Stimulated activated naive CD8-positive, alpha-beta T cell treated with anti-CD3 and anti-CD28 coated beads, Interleukin-15, Interleukin-2, amounts not matched to agents 100 ng/mL and 50 ng/mL, for 24 hours (primary cell): Measurements from ENCODE around the gene PHACTR3.

Source experiments
- H3K27ac Mint-ChIP-seq: one replicate; pipeline ENCODE4 v1.8.0; 2021; ENCODE audit warnings: mild to moderate bottlenecking, mixed read lengths
- H3K27me3 Mint-ChIP-seq: one replicate; pipeline ENCODE4 v1.8.0; 2021; ENCODE audit warnings: mixed read lengths
- H3K36me3 Mint-ChIP-seq: one replicate; pipeline ENCODE4 v1.8.0; 2021; ENCODE audit warnings: low read depth, mixed read lengths
- H3K4me1 Mint-ChIP-seq: one replicate; pipeline ENCODE4 v1.8.0; 2021; ENCODE audit warnings: low read depth, mixed read lengths
- H3K4me3 Mint-ChIP-seq: one replicate; pipeline ENCODE4 v1.8.0; 2021; ENCODE audit warnings: mild to moderate bottlenecking, mixed read lengths
- H3K9me3 Mint-ChIP-seq: one replicate; pipeline ENCODE4 v1.8.0; 2021; ENCODE audit warnings: mixed read lengths

The PHACTR3 gene

DNA sequence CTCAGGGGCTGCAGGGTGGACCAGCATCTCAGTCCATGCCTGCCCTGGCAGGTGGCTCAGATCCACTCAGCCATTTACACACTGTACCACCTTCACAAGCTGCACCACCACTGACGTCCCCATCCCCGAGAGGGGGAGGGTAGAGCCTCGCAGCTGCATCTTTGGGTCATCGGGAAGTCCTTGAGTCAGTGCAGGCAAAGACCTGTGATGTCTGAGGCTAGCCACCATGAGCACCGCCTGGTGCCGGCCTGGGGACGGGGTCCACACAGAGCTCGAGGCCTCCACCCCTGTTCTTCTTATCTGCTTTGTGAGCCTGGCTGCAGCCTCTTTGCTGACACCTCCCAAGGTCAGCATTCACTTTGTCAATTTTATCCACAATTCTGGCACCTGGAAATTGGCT lies 141.4 kb downstream of the PHACTR3 start:
- Mint-ChIP-seq H3K27ac (no peak overlapping the region), H3K4me1 (no peaks in the 10 kb centered on the region), H3K27me3 (peaks cover 7% of the 10 kb centered on the region), H3K4me3 (no peak overlapping the region), H3K36me3 (no peaks in the 10 kb centered on the region), H3K9me3 (no peaks in the 10 kb centered on the region)

DNA sequence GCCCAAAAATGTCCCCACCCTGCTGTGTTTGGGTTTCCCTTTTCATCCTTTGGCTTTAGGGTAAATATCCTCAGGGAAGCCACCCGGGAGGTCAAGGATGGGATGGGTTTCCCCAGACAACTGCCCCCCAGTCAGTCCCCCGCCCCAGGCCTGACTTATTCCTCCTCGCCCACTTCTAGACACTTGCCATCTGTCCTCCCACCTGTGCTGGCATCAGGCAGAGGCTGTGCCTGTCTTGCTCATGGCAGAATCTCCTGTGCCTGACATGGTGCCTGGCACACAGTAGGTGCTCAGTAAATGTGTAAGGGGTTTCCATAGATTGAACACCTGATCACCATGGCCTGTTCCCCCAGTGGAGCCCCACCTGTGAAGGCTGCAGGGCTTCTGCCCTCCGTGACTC lies 141.8 kb downstream of the PHACTR3 start:
- H3K27ac Mint-ChIP-seq, result no peak overlapping the region
- no peaks in the 10 kb centered on the region for H3K4me1 Mint-ChIP-seq
- no peaks in the 10 kb centered on the region for H3K36me3 Mint-ChIP-seq
- peaks cover 11% of the 10 kb centered on the region for H3K27me3 Mint-ChIP-seq
- no peaks in the 10 kb centered on the region for H3K9me3 Mint-ChIP-seq
- H3K4me3 Mint-ChIP-seq, result no peak overlapping the region

DNA sequence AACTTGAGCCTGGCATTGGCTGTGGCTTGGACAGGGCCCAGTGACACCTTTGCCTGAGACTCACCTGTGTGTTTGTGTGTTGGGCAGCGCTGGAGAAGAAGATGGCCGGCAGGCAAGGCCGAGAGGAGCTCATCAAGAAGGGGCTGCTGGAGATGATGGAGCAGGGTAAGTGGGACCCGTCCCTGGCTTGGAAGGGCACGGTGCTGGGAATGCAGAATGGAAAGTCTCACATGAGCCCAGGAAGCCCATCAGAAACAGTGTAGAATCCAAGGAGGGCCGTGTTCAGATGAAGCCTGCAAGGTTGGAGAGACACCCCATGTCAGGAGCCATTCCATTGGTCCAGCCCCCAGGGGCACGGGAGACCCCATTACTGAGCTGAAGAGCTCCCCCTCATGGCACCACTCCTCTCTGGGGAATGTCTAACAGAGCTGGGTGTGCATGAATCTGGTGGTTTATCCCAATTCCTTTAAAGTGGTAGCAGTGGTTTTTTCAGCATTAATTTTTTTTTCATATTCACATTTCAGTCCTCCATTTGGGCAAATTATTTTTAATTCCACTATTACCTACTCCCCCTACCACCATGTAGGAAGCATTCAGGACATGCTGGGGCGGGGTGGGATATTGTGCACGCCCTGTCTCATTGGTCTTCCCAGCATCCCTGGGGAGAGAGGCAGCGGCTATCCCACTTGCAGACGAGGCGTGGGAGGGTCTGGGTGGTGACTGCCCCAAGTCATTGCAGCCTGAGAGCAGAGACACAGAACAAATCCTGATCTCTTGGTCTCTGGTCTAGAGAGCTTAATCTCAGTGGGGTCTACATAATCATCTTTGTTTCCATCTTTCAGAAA lies 143.6 kb downstream of the PHACTR3 start:
- no peaks in the 10 kb centered on the region for H3K36me3 Mint-ChIP-seq
- no peak overlapping the region for H3K27ac Mint-ChIP-seq
- no peak overlapping the region for H3K4me3 Mint-ChIP-seq
- H3K4me1 Mint-ChIP-seq, result peaks cover 3% of the 10 kb centered on the region
- no peaks in the 10 kb centered on the region for H3K9me3 Mint-ChIP-seq
- H3K27me3 Mint-ChIP-seq, result peaks cover 11% of the 10 kb centered on the region

DNA sequence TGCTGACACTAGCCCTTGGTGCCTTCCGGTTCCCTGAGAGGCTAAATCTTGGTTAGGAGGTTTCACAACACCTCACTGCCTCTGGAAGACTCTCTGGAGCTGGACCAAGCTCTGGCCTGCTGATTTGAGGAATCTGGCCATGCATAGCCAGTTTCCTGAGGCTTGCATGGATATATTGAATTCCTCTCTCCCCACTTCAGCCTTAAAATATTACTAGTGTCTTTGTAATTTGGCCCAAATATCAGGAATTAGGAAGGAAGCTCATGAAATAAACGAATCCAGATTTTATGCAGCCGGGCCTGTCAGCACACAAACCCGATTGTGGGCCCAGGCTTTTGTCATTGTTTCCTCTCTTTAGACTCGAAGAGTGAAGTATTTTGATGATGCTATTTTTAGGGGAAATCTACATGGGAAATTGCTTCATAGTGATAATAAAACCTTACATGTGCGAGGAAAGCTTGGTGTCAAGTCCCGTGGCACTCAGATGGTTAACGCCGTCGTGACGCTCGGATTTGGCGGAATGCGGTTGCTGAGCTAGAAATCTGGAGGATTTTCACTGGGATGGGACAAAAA lies 144.4 kb downstream of the PHACTR3 start:
- Mint-ChIP-seq H3K27ac (no peak overlapping the region), H3K4me1 (peaks cover 3% of the 10 kb centered on the region), H3K4me3 (no peak overlapping the region), H3K27me3 (peaks cover 14% of the 10 kb centered on the region), H3K9me3 (no peaks in the 10 kb centered on the region), H3K36me3 (no peaks in the 10 kb centered on the region)

DNA sequence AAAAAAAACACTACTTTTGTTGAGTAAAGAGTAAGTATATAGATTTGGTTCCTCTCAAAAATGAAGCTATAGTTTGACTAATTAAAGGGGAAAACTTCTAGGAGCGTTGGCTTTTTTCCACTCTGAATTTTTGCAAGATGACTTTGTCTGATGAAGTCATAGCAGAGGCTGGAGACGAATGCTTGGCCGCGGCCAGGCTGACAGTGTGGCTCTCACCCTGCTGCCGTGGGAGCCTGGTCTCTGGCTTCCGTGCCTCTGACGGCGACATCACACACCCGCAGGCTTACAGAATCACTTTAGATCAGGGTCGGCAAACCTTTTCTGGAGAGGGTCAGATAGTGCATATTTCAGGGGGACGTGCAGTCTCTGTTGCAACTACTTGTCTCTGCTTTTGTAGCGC lies 145.0 kb downstream of the PHACTR3 start:
- H3K4me1 Mint-ChIP-seq, result peaks cover 3% of the 10 kb centered on the region
- H3K27ac Mint-ChIP-seq, result no peak overlapping the region
- H3K27me3 Mint-ChIP-seq, result peaks cover 14% of the 10 kb centered on the region
- no peaks in the 10 kb centered on the region for H3K9me3 Mint-ChIP-seq
- H3K4me3 Mint-ChIP-seq, result no peak overlapping the region
- H3K36me3 Mint-ChIP-seq, result no peaks in the 10 kb centered on the region

DNA sequence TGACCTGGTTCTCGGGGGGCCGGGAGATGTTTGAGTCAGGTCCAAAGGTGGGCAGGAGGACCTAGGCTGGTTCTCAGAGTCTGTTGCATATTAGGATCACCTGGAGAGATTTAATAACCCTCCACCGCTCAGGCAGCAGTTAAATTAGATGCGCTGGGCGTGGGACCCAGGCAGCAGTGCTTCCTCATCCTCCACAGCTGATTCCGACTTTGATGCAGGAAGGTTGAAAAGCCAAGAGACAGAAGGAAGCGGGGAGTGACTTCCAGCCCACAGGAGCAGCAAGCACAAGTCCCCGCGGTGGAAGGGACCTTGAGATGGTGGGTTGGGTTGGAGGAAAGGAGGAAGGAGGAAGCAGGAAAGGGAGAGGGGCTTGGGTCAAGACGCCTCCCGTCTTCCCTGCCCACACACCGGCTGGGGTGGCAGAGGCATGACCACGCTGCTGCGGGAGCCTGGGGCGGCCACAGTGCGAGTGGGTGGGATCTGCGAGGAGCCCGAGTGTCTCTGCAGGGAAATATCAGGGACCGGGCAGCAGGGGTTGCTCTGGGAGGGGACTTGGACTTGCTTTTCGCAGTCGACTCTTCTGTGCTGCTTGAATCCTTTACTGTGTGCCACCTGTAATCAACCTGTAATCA lies 146.0 kb downstream of the PHACTR3 start:
- Mint-ChIP-seq H3K27ac (no peak overlapping the region), H3K4me1 (peaks cover 3% of the 10 kb centered on the region), H3K36me3 (no peaks in the 10 kb centered on the region), H3K27me3 (peaks cover 14% of the 10 kb centered on the region), H3K4me3 (no peak overlapping the region), H3K9me3 (no peaks in the 10 kb centered on the region)

DNA sequence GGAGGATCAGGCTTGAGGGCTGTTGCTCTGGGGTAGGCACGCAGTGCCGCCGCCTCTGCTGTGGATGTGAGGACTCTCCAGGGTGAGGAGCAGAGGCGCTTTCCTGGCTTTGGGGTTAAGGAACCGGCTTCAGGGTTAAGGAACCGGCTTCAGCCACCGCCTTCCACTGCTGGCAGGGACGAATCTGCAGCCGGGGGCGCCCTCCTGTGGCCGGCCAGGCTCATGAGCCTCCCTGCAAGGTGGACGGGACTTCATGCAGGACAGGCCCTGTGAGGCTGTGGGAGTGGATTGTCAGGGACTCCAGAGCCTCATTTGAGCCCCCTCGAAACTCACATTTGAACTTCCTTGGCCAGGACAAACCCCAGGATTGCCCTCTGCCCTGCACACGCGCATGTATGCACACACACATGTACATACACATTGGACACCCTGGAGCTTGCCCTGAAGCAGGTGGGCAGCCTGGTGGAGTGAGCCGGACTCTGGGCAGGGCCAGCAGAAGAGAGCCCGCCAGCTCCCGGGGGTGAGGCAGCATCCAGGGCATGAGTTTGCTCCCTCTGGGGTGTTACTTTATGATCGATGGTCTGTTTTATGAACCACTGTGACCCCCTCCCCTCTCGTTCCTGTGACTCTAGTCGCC lies 146.9 kb downstream of the PHACTR3 start:
- no peaks in the 10 kb centered on the region for H3K9me3 Mint-ChIP-seq
- H3K4me1 Mint-ChIP-seq, result peaks cover 3% of the 10 kb centered on the region
- peaks cover 14% of the 10 kb centered on the region for H3K27me3 Mint-ChIP-seq
- no peak overlapping the region for H3K4me3 Mint-ChIP-seq
- H3K27ac Mint-ChIP-seq, result no peak overlapping the region
- H3K36me3 Mint-ChIP-seq, result no peaks in the 10 kb centered on the region

DNA sequence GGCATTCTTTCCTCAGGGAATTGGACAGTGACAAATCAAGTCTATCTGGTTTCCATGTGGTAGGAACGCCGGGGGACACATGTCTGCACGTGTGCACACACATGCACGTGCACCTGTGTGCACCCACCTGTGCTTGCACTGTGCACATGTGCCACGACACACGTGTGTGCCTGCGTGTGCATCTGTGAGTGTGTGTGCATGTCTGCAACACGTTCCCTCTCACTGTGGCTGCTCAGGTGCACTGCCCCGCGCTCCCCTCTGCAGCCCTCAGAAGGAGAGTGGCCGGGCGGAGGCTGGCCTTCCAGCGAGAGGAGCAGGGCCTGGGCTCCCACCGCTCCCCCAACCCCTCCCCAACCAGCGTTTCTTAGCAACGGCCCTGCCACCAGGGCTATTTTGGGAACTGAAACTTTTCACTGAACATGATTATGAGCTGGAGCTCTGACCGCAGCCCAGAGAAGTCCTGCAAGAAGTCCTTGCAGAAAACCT lies 147.8 kb downstream of the PHACTR3 start:
- Mint-ChIP-seq H3K36me3 (no peaks in the 10 kb centered on the region), H3K4me1 (peaks cover 3% of the 10 kb centered on the region), H3K9me3 (no peaks in the 10 kb centered on the region), H3K27me3 (peaks cover 14% of the 10 kb centered on the region), H3K4me3 (no peak overlapping the region), H3K27ac (no peak overlapping the region)

DNA sequence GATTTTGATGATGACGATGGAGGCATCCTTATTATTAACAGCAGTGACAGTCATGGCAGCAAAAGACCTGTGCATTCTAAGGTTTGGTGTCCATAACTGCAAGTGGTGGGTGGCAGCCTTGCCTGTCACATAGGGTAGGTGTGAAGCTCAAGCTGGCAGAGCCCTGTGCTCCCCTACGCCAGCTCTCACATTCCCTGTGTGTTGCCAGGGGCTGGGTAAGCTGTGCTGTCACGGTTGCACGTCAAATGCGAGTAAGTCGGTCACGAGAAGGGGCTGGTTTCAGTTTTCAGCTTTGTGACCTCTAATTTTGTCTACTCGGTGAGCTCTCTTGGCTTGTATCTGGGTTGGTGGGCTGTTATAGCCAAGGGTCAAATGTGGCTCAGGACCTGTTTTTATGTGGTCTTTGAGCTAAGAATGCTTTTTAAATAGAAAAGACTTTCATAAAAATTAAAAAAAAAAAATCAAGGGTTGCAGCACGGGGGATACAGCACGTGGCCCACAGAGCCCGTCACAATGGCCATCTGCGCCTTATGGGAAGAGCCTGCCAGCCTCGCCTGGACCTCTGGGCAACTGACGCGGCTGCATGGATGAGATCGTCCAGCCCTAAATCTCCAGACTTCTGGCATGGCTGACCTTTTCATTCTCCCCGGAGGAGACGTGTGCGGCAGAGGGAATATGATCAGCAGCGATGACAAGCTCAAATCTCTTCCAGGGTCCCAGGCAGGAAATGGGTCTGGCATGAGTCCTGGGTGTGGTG lies 148.5 kb downstream of the PHACTR3 start:
- no peak overlapping the region for H3K4me3 Mint-ChIP-seq
- H3K9me3 Mint-ChIP-seq, result no peaks in the 10 kb centered on the region
- H3K36me3 Mint-ChIP-seq, result no peaks in the 10 kb centered on the region
- peaks cover 3% of the 10 kb centered on the region for H3K4me1 Mint-ChIP-seq
- peaks cover 16% of the 10 kb centered on the region for H3K27me3 Mint-ChIP-seq
- H3K27ac Mint-ChIP-seq, result no peak overlapping the region

DNA sequence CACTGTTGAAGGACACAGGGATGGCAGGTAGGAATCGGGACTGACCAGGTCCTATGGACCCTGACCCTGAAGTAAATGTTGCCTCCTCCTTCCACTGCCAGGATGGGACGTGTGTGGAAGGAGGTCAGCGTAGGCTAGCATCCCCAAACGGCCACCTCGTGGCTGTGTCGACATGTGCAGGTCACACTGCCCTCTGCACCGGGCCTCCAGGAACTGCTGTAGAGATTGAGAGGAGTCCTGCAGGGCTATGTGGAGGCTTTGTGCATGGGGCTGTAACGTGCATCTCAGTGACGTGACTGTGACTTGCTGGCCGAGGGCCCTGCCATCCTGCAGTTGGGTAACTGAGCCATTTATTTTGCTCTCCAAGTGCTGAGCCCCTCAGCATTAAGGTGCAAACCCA lies 149.5 kb downstream of the PHACTR3 start:
- no peak overlapping the region for H3K27ac Mint-ChIP-seq
- H3K9me3 Mint-ChIP-seq, result no peaks in the 10 kb centered on the region
- peaks cover 3% of the 10 kb centered on the region for H3K4me1 Mint-ChIP-seq
- peaks cover 16% of the 10 kb centered on the region for H3K27me3 Mint-ChIP-seq
- H3K4me3 Mint-ChIP-seq, result no peak overlapping the region
- no peaks in the 10 kb centered on the region for H3K36me3 Mint-ChIP-seq

DNA sequence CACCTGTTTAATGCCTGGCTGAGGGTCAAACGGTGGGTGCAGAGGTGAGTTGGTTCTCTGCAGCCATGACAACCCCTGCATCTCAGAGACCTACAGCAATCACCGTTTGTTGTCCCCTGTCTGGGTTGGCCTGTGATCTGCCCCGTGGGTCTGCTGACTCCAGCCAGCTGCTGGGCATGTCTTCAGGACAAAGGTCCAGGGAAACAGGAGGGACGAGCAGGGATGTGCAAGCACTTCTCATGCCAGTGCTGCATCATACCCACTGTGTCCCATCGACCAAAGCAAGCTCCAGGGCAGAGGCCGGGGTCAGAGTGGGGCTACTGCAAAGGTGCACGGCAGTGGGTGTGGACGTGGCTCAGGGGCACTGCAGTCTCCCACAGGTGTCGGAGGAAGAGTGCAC lies 150.2 kb downstream of the PHACTR3 start:
- no peaks in the 10 kb centered on the region for H3K9me3 Mint-ChIP-seq
- no peaks in the 10 kb centered on the region for H3K36me3 Mint-ChIP-seq
- peaks cover 16% of the 10 kb centered on the region for H3K27me3 Mint-ChIP-seq
- H3K27ac Mint-ChIP-seq, result no peak overlapping the region
- no peak overlapping the region for H3K4me3 Mint-ChIP-seq
- H3K4me1 Mint-ChIP-seq, result peaks cover 3% of the 10 kb centered on the region

DNA sequence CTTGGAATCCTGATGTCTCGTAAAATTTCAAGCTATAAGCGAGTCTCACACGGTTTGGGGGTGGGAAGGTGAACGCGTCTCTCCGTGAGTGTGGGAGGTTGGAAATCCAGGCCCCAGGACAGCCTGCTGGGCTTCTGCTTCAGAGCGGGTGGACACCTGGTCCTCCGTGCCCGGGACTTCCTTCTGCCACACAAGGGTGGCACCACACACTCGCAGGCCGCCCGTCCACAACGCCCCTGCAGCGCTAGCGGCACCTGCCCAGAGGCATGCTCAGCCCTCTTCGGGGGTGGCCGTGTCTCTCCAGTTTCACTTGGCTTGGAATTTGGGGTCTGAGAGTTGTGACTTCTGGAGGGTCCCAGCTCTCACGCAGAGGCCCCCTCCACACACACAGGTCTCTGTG lies 151.9 kb downstream of the PHACTR3 start:
- Mint-ChIP-seq H3K9me3 (no peaks in the 10 kb centered on the region), H3K27me3 (peaks cover 5% of the 10 kb centered on the region), H3K4me1 (peaks cover 3% of the 10 kb centered on the region), H3K4me3 (no peak overlapping the region), H3K36me3 (no peaks in the 10 kb centered on the region), H3K27ac (no peak overlapping the region)

DNA sequence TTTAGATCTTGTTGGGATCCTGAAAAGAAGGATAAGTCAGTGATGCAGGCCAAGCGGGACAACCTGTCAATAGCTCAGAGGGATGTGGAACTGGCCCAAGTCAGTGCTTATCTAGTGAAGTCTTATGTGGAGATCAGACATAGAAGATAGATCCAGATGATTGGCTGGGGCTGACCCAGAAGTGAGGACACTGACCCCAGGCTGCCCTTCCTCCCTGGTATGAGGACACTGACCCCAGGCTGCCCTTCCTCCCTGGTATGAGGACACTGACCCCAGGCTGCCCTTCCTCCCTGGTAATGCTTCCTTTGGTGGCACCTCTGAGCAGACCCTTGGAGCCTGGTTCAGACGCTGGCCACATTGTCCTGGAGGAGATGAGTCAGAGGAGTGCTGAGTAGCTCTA lies 159.7 kb downstream of the PHACTR3 start:
- H3K4me3 Mint-ChIP-seq, result no peak overlapping the region
- no peaks in the 10 kb centered on the region for H3K27me3 Mint-ChIP-seq
- no peaks in the 10 kb centered on the region for H3K9me3 Mint-ChIP-seq
- H3K36me3 Mint-ChIP-seq, result no peaks in the 10 kb centered on the region
- H3K27ac Mint-ChIP-seq, result no peak overlapping the region
- no peaks in the 10 kb centered on the region for H3K4me1 Mint-ChIP-seq

DNA sequence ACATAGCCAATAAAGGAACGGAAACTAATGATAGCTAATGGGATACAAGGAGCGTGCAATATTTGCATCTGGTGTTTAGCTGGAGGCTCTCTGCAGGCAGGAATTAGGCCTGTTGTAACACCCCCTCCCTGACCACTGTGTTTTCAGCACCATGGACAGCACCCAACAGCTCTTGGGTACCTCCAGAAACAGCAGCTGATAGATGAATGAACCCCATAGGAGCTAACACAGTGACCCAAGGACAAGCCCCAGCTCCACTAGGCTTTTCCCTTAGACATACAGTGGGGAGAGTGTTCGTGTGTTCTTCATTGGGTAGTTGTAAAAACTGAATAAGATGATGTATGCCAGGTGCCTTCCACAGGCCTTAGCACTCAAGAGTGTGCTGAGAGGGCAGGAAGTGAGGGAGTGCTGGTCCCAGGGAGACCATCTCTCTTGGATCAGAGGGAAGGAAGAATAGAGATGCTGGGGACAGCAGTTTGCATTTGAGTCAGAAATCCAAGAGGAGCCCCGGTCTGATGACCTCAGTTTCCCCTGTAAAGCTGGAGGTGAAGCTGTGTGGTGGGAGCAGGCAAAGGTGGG lies 161.3 kb downstream of the PHACTR3 start:
- Mint-ChIP-seq H3K4me1 (no peaks in the 10 kb centered on the region), H3K9me3 (no peaks in the 10 kb centered on the region), H3K27me3 (no peaks in the 10 kb centered on the region), H3K27ac (no peak overlapping the region), H3K4me3 (no peak overlapping the region), H3K36me3 (no peaks in the 10 kb centered on the region)
